NCI-H774 (cell line): Measurements from ENCODE around the gene TRAPPC2L.

Experiments
- DNase-seq: peaks from one replicate; lab custom pipeline; 2025; lab: John Stamatoyannopoulos, UW

TRAPPC2L gene

DNA sequence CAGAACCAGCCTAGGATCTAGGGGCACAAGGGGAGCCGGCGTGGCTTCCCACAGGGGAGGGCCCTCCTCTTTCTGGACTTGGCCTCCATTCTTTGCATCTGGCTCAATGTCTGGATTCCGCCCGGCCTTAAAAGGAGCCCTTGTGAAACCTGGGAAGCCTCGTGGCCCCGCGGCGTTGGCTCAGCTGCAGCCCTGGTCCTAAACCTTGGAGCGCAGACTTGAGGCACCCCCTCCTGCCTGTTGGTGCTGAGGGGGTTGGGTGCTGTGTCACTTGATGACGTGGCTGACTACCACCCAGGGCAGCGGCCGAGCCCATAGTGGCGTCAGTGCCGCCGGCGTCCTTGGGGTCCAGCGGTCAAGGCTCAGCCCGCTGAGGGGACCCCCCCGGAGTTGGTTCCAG lies 4.4 kb downstream of the TRAPPC2L start:
- DNase-seq: no peak

- DNase-seq: no peak
These were observed 6.0 kb downstream of the TRAPPC2L start for GRCh38 chr16:88862968-88863367.

- no peak for DNase-seq
These were observed 6.5 kb downstream of the TRAPPC2L start for GRCh38 chr16:88863426-88863825.

- DNase-seq: no peak
These were observed 7.2 kb downstream of the TRAPPC2L start for GRCh38 chr16:88864099-88864498.

GRCh38 chr16:88864521-88864920 lies 7.6 kb downstream of the TRAPPC2L start:
- DNase-seq: no peak

DNA sequence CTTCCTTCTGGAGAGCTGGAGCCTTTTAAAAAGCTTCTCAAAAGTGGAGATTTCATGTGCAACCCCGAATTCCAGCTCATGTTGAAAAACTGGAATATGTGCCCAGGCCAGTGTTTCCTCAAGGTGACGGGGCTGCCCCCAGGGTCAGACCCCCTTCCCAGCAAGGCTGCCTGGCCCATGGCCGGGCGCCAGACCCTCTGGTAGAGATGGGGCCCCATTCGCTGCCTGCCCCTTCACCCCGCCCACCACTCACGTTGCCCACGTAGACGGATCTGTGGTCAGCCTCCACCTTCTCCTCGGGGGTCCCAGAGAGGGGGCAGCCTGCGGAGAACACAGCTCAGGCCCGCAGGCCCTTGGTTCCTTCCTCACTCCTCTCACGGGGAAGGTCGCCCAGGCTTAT lies 8.4 kb downstream of the TRAPPC2L start:
- no peak for DNase-seq

GRCh38 chr16:88865742-88866141 lies 8.8 kb downstream of the TRAPPC2L start:
- no peak for DNase-seq

DNA sequence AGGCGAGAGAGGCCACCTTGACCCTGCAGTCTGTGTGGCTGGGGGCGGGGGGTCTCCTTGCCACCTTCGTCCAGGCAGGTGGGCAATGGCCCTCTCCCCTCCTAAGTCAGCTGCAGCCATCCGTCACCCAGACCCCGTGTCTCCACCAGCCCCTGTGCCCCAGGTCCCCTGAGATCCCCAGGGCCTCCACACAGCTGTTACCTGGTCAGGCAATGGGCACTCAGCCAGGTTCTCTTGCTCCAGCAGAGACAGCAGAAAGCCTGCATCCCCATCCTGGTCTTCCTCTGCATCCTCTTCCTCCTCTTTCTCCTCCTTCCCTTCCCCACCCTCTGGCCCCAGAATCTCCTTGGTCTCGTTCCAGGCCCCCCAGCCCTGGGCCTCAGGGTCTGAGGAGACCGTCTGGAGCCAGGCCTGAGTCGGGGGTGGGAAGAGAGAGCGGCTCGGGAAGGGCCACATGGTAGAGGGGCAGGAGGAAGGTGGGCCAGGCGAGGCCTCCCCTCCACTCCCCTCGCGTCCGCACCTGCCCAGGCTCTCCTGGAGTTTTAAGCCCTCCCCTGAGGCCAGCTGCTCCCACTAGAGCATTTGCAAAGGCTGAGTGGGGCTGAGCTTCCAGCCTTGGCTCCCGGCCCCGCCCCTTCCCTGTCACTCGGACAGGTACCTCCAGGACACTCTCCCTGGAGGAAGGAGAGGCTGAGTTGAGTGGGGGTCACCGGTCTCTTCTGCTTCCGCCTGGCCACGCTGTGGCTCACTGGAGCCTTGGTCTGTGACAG lies 9.4 kb downstream of the TRAPPC2L start, which contains the start of gene PABPN1L:
TSS of gene PABPN1L (minus strand) at position 510 of the 770 bp plus-strand sequence. CDS start at position 456, 54 bp downstream.
- no peak for DNase-seq

DNA sequence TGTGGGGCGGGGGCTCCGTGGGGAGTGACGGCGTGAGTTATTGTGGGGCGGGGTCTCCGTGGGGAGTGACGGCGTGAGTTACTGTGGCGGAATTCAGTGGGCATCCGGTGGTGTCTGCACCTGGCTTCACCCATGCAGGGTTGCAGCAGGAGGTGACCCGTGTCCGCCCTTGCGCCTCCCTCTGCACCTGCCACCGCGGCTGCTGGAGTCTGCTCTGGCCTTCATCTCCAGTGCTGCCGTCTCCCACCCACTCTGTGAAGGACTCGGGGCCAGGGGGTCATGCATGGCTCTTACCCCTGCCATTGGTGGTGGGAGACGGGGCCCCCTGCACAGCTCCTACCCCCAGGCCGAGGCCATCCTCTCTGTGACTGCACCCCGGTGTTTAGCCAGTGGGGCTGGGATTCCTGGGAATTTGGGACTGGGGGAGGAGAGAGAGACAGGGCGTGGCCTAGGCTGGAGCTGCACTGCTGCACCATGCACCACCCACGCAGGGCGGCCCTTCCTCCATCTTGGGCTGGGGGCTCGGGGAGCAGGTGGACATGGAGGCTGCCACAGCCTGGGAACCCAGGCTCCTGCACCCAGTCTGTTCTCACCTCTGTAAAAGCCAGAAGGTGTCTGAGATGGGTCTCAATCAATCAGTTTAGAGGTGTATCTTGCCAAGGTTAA lies 10.8 kb downstream of the TRAPPC2L start:
- DNase-seq: no peak

GRCh38 chr16:88868974-88869672 lies 12.2 kb downstream of the TRAPPC2L start:
- DNase-seq: no peak

DNA sequence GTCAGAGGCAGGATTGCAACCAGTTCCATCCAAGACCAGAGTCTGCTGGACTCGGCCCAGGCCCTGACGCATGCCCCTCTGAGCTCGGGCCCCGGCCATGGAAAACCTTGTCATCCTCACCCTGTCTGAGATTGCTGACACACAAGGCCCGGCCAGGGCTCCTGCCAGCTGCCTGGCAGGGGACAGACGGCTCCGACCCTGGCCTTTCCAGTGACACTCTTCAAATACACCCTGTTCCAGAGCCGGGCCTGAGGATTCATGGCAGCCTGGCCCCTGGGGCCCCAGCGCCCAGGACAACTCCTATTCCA lies 12.7 kb downstream of the TRAPPC2L start:
- no peak for DNase-seq

DNA sequence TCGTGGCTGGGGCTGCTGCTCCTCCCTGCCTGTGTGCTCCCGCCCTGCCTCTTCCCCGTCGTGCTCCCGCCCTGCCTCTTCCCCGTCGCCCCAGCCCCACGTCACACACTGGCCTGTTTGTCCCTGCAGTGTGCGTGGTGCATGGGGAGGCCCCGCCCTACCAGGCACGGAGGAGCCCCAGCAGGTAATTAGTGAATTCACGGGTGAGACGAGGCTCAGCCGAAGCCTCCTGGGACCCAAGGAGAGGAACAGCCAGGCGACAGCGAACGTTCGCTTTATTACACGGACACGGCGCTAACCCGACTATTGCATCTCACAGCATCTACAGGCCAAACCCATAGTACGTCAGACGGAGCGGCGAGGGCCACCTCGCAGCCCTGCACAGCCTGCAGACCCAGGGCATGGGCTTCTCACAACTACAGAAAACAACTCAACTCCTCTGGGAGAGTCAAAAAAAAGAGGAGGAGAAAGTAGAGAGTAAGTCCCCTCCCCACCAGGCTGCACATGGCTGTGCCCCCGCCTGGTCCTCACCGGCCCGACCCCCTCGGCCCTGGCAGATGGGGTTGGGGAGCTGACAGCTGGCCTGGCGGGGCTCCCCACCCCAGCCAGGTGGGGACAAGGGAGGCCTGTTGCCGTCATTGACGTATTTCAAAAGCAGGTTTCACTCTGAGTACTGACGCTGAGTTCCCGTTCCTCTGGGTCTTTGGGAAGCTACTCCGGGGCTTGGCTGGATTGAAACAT lies 13.9 kb downstream of the TRAPPC2L start:
- no peak for DNase-seq

- no peak for DNase-seq
These were observed 14.4 kb downstream of the TRAPPC2L start for GRCh38 chr16:88871349-88871702.

DNA sequence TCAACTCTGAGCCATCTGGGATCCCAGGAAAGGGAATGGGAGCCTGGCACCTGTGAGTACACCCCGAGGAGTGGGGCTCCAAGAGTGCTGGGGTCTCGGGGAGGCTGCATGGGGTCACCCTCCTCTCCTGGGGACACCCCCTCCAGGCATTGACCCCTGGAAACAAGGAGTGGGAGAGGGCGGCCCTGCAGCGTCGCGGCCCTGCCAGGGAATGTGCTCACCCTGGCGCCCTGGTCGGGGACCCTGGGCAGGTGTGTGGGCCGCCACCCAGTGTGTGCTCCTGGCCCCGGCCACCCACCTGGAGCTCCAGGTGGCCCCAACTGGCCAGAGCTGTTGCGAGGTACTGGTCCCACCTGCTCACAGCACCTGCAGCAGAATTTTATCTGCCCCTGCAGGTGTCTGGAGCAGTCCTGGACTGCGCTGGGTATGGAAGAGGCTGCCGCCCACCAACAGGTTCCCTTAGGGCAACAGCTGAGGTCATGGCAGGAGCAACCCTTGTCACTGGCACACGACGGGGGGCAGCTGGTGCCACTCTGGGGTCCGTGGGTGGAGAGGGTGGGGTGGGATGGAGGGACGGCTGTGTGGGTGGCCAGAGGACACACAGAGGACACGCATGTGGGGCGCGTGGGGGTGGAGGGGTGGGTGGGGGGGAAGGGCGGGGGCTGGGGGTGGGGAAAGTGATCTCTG lies 14.9 kb downstream of the TRAPPC2L start:
- DNase-seq: no peak

DNA sequence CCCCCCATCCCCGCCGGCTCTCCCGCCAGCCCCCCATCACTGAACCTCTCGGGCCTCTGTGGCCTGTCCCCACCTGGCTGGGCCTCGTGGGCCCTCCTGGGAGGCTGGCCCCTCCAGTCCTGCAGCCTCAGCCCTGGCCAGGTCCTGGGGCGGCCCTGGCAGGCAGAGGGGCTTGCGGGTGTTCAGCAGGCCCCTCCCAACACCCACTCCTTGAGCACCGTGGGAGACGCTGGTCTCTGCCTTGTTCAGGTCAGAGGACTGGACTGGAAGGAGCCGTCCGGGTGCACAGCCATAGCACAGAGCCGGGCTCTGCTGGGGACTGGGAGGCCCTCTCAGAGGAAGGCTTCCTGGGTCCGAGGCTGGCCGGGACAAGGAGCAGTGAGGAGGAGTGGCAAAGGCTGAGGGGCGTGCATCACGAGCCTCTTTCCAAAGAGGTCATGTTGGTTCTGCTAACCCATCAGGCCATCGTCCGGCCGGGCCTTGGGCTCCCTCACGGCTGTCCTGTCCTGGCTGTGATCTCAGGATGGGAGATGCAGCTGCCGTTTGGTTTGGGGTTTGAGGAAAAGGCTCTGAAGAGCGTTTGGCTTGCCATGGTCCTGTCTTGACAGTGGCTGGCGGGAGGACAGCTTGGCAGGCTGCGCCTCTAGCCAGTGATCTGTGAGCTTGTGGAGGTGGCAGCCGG lies 15.9 kb downstream of the TRAPPC2L start:
- no peak for DNase-seq

DNA sequence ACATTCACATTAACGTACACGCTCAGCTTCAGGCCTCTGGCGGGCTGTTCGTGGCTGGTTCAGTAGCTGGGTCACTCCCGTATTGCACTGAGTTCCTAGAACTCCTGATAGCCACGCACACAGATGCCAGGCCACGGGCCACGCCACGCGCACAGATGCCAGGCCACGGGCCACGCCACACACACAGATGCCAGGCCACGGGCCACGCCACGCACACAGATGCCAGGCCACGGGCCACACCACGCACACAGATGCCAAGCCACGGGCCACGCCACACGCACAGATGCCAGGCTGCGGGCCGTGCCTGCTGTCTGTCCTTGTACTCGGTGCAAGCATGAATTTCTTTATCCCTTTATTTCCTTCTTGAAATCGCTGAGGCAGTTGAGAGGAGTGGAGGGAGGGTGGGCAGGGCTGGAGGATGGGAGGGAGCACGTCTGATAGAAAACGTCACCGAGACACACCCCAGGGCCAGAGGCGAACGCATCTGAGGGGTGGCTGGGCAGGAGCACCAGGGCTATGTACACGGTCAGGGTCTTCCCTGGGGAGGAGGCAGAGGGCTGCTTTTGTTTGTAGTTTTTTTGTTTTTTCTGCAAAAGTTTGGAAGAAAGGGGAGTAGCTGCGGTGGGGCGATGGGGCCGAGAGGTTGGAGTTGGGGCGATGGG lies 18.1 kb downstream of the TRAPPC2L start:
- DNase-seq: no peak

DNA sequence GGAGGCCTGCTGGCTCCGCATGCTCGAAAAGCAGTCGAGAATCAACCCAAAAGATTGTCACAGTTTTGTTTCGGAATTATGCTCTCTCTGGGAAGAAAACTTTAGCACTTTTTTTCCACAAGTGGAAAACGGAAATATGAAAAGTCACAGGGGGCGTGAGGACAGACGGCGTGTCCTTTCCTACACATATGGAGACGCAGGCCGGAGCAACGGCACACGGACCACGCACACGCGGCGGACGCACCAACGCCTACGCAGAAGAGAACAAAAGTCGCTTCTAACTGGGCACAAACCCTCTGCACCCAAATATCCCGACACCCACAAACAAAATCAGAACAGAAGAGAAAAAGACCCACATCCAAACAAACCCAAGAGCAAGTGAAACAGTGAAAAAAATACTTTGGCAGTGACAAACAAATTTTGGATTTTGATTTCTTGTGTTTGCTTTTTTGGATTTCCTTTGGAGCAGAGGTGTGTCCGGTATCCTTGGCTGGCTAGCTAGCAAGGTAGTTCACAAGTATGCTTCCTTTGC lies 18.8 kb downstream of the TRAPPC2L start:
- no peak for DNase-seq

DNA sequence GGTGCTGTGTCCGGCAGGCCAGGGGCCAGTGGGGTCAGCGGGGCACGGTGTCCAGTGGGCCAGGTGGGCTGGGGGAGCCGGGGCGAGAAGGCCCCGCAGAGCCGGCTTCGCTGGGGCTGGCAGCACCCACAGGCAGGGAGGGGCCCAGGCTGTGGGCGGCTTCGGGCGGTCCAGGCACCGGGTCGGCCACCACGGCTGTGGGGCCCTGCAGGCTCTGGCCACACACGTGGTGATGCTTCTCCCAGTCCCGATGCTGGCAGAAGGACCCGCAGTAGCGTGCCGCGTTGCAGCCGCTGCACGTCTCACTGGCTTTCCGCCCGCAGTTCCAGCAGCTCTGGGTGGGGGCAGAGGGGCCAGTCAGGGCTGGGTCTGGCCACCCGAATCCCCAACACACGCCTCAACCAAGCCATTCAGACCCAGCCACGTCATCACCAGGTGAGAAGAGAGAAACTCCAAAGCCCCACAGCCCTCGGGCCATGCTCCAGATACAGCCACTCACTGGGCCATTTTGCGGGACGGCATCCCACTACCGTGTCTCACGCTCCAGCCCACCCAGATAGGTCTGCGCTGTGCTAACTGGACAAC lies 20.1 kb downstream of the TRAPPC2L start:
- no peak for DNase-seq

DNA sequence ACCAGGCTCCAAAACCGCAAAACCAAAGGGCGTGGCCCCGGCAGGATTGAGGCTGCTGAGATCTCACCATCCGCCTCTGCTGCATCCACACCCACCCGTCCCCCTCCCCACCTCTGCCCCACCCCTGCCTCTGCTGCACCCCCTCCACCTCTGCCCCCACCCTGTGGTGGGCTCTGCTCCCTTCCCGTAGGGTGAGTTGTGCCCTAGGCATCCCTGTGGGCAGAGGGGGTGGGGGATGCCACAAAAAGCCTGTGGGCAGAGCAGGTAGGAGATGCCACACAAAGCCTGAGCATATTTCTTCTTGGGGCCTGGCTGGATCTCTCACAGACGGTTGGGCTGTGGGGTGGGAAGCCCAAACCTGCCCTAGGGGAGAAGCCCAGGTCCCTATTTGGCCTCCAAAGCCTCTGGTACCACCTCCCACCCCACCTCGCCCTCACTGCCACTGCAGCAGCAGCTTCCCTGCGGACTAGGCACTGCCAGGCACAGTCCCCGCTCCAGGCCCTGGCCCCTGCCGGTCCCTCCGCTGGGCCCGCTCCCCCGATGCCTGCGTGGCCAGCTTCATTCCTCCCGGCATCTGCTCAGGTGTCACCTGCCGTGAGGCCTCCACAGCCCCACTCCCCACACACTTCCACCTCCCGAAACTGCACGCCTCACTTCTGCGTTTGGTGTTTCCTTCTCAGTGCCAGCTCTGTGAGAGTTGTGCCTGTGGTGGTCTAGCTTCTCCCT lies 20.8 kb downstream of the TRAPPC2L start:
- DNase-seq: no peak
